RWPE2 (cell line): ENCODE measurements around the gene IRS1.
"Not testable (repeated sequence)": the region's sequence is repeated elsewhere in the genome, so short reads cannot be mapped to it uniquely, and the experiment has no call there.

Experiments used
- ATAC-seq: fragments of 200-7000 bp; cut with Tn5 transposase; 3 replicates; pipeline ENCODE4 v1.9.1; 2021; ENCODE audit warnings: low read depth
- DNase-seq: peaks from one replicate; pipeline ENCODE4 v3.0.0-alpha.2; 2020; ENCODE audit warnings: low spot score
- H3K27ac ChIP-seq: fragments of 450-650 bp; 2 replicates; pipeline ENCODE4 v1.5.1; 2017; ENCODE audit warnings: mild to moderate bottlenecking; ENCODE audit not compliant: poor library complexity, severe bottlenecking
- H3K27me3 ChIP-seq: fragments of 250-450 bp; sonication (Bioruptor Pico); 2 replicates; pipeline ENCODE4 v1.5.1; 2021; ENCODE audit warnings: mild to moderate bottlenecking, moderate library complexity; ENCODE audit not compliant: insufficient read depth, poor library complexity, severe bottlenecking
- H3K36me3 ChIP-seq: fragments of 250-450 bp; sonication (Bioruptor Pico); 2 replicates; pipeline ENCODE4 v1.5.1; 2020; ENCODE audit warnings: low read depth, mild to moderate bottlenecking, moderate library complexity
- H3K4me1 ChIP-seq: fragments of 250-450 bp; sonication (Bioruptor Pico); 2 replicates; pipeline ENCODE4 v1.5.1; 2021; ENCODE audit warnings: mild to moderate bottlenecking, moderate library complexity; ENCODE audit not compliant: insufficient read depth, poor library complexity, severe bottlenecking
- H3K4me3 ChIP-seq: fragments of 250-450 bp; sonication (Bioruptor Pico); 2 replicates; pipeline ENCODE4 v1.5.1; 2021; ENCODE audit warnings: mild to moderate bottlenecking, moderate library complexity; ENCODE audit not compliant: severe bottlenecking
- H3K9me3 ChIP-seq: fragments of 250-450 bp; sonication (Bioruptor Pico); 2 replicates; pipeline ENCODE4 v1.5.1; 2021; ENCODE audit warnings: mild to moderate bottlenecking, moderate library complexity; ENCODE audit not compliant: severe bottlenecking
- TF ChIP-seq, protein P1 (sequence below): fragments of 450-650 bp; IDR thresholded peaks from one replicate; pipeline ENCODE4 v1.5.1; 2017; ENCODE audit warnings: mild to moderate bottlenecking, moderate library complexity; ENCODE audit not compliant: poor library complexity, severe bottlenecking

Gene IRS1

DNA sequence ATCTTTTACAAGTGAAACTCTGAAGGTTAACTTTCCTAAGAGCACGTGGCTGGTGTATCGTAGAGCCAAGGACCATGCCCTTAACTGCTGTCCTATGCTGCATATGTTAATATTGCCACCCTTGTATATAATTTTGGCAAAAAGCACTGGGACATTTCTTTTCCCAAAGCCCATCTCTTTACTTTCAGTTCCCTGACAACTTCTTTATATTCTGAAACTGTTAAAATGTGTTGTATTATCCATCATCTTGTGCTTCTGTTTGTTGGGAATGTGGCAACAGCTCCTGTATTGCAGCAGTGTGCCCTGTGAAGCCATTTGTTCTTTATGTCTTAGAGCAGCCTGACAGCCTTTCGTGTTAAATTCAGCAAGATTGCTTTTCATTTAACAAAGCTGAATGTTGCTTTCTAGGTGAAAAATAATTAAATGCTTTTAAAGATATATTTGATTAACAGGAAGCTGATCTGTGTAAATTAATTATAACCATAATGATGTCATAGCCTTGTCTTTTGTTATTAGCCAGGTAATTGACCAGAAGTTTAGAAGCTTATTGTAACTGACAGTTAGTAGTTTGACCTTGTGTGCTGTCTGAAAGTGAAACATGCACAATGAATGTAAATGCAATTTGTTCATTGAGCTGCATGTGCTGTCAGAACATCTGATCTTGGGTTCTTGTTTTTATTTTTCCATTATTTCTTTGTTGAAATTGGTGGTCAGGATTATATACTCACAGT is 45.9 kb upstream of the IRS1 start:
- no peak for DNase-seq
- H3K27me3 ChIP-seq: no peaks in the 10 kb centered on the region
- no peaks in the 10 kb centered on the region for H3K9me3 ChIP-seq
- no peak overlapping the region for H3K4me3 ChIP-seq
- no peak for ATAC-seq
- no peaks in the 10 kb centered on the region for H3K4me1 ChIP-seq
- H3K27ac ChIP-seq: no peak overlapping the region
- H3K36me3 ChIP-seq: no peaks in the 10 kb centered on the region
- TF ChIP-seq, protein P1, sequence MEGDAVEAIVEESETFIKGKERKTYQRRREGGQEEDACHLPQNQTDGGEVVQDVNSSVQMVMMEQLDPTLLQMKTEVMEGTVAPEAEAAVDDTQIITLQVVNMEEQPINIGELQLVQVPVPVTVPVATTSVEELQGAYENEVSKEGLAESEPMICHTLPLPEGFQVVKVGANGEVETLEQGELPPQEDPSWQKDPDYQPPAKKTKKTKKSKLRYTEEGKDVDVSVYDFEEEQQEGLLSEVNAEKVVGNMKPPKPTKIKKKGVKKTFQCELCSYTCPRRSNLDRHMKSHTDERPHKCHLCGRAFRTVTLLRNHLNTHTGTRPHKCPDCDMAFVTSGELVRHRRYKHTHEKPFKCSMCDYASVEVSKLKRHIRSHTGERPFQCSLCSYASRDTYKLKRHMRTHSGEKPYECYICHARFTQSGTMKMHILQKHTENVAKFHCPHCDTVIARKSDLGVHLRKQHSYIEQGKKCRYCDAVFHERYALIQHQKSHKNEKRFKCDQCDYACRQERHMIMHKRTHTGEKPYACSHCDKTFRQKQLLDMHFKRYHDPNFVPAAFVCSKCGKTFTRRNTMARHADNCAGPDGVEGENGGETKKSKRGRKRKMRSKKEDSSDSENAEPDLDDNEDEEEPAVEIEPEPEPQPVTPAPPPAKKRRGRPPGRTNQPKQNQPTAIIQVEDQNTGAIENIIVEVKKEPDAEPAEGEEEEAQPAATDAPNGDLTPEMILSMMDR: no peak

GRCh38 chr2:226843001-226843400 is 43.4 kb upstream of the IRS1 start:
- not testable (repeated sequence) for H3K4me3 ChIP-seq

DNA sequence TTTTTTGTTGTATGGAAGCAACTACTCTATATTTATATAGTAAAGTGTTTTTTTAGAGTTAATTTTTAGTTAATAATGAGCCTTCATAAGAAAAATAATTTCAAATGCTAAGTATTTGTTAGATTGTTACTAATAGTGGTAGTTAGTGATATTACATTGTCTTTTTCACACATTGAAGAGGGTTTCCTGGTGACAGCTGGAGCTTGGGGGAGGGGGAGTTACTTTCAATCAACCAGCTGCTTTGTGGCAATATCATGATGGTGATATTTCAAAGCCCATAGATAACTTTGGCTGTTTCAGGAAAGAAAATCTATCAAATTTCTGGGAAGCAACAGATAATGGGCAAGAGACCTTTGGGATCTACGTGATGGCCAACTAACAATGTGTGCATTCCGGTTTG is 40.3 kb upstream of the IRS1 start:
- peaks cover 12% of the 10 kb centered on the region; the same call in 1 of the 2 replicates for H3K36me3 ChIP-seq
- H3K27me3 ChIP-seq: no peaks in the 10 kb centered on the region
- DNase-seq (no peak), ATAC-seq (no peak)
- no peaks in the 10 kb centered on the region for H3K9me3 ChIP-seq
- H3K4me3 ChIP-seq: no peak overlapping the region
- H3K4me1 ChIP-seq: peaks cover 21% of the 10 kb centered on the region
- no peak overlapping the region for H3K27ac ChIP-seq
- TF ChIP-seq, protein P1: no peak

More at GRCh38 chr2:226843001-226843400, 43.4 kb upstream of the IRS1 start:
- not testable (repeated sequence) for DNase-seq, H3K4me1 ChIP-seq, H3K27ac ChIP-seq, ATAC-seq, H3K27me3 ChIP-seq, H3K9me3 ChIP-seq
- H3K36me3 ChIP-seq: peaks cover 11% of the 10 kb centered on the region; the same call in 1 of the 2 replicates

DNA sequence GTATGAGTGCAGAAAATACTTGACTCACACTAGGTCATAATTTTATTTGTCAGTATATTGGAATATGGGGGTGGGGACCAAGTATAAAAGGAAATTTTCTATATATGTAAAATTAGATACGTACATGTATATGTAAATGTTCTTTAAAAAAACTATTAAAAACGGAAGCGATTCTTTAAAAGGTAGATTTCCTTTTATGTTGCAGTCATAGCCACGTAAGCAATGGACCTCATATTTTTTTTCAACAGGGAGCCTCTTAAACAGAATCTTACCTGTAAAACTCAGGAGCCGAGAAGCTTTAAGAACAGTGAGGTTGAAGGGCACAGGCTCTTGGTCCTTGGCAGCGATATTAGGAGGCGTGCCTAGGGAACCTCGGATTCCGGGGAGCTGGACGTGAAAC is 39.5 kb upstream of the IRS1 start:
- TF ChIP-seq, protein P1: no peak
- no peaks in the 10 kb centered on the region for H3K27me3 ChIP-seq
- no peak for DNase-seq
- no peak overlapping the region for H3K4me3 ChIP-seq
- H3K27ac ChIP-seq: no peak overlapping the region
- ATAC-seq: no peak
- H3K9me3 ChIP-seq: no peaks in the 10 kb centered on the region
- peaks cover 24% of the 10 kb centered on the region for H3K4me1 ChIP-seq
- H3K36me3 ChIP-seq: peaks cover 12% of the 10 kb centered on the region; the same call in 1 of the 2 replicates

- DNase-seq: no peak
- TF ChIP-seq, protein P1: no peak
- Histone ChIP-seq H3K9me3 (no peaks in the 10 kb centered on the region), H3K27me3 (no peaks in the 10 kb centered on the region), H3K4me3 (no peak overlapping the region), H3K36me3 (peaks cover 12% of the 10 kb centered on the region; the same call in 1 of the 2 replicates), H3K27ac (no peak overlapping the region), H3K4me1 (peaks cover 24% of the 10 kb centered on the region)
- ATAC-seq: no peak
Observed at GRCh38 chr2:226838722-226839121, 39.1 kb upstream of the IRS1 start.
